Activated T-helper 17 cell treated with anti-CD3 and anti-CD28 coated beads, Interleukin-2, amount 50 U/mL, for 72 hours (primary cell): ENCODE results near the gene CENPP. TPM values are rescaled to one million over a fixed set of nuclear protein-coding genes. Genes with fewer than 3 reads are reported as not detected.

Experiments used
- ATAC-seq: fragments of 150-1000 bp; cut with Tn5 transposase; replicated peaks from 2 replicates; pipeline ENCODE4 v1.10.0; 2021; ENCODE audit warnings: mild to moderate bottlenecking, moderate library complexity
- H3K27ac Mint-ChIP-seq: one replicate; pipeline ENCODE4 v1.8.0; 2022; ENCODE audit warnings: mixed read lengths
- H3K27me3 Mint-ChIP-seq: one replicate; pipeline ENCODE4 v1.8.0; 2022; ENCODE audit warnings: mixed read lengths
- H3K36me3 Mint-ChIP-seq: one replicate; pipeline ENCODE4 v1.8.0; 2022; ENCODE audit warnings: low read depth, mild to moderate bottlenecking, mixed read lengths
- H3K4me1 Mint-ChIP-seq: one replicate; pipeline ENCODE4 v1.8.0; 2022; ENCODE audit warnings: mixed read lengths
- H3K4me3 Mint-ChIP-seq: one replicate; pipeline ENCODE4 v1.8.0; 2022; ENCODE audit warnings: mild to moderate bottlenecking, mixed read lengths
- H3K9me3 Mint-ChIP-seq: one replicate; pipeline ENCODE4 v1.8.0; 2022; ENCODE audit warnings: mixed read lengths
- total RNA-seq, 2 donors: library from RNA; stranded (reverse); gene quantifications; one replicate each; pipeline ENCODE4 v1.2.3, GENCODE V29; 2022

Gene CENPP
- total RNA-seq, 2 donors from 2014 or later, result 19.3 to 31.5 TPM

DNA sequence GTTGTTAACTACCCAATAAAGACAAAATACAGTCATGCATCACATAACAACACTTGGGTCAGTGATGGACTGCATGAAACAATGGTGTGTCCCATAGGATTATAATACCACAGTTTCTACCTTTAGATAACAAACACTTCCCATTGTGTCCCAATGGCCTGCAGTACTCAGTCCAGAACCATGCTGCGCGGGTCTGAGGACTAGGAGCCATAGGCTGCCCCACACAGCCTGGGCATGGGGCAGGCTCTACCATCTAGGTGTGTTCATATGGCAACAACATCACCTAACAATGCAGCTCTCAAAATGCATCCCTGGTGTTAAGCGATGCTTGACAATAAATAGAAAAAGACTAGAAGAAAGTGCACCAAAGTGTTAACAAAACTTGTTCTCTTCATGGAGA, 337.4 kb downstream of the CENPP start:
- peaks cover 35% of the 10 kb centered on the region for H3K36me3 Mint-ChIP-seq
- ATAC-seq, result no peak
- H3K27me3 Mint-ChIP-seq, result no peaks in the 10 kb centered on the region
- no peaks in the 10 kb centered on the region for H3K9me3 Mint-ChIP-seq
- H3K4me3 Mint-ChIP-seq, result no peak overlapping the region
- H3K4me1 Mint-ChIP-seq, result peaks cover 28% of the 10 kb centered on the region
- no peak overlapping the region for H3K27ac Mint-ChIP-seq

- peak overlapping the region; percentile 61 for H3K27ac Mint-ChIP-seq
- H3K4me3 Mint-ChIP-seq, result no peak overlapping the region
- ATAC-seq, result no peak
Measured at GRCh38 chr9:92663951-92664350, 338.2 kb downstream of the CENPP start.

GRCh38 chr9:92664394-92665152, 338.8 kb downstream of the CENPP start:
- H3K27me3 Mint-ChIP-seq, result no peaks in the 10 kb centered on the region
- H3K36me3 Mint-ChIP-seq, result peaks cover 28% of the 10 kb centered on the region
- H3K9me3 Mint-ChIP-seq, result no peaks in the 10 kb centered on the region
- H3K4me1 Mint-ChIP-seq, result peaks cover 38% of the 10 kb centered on the region
- H3K4me3 Mint-ChIP-seq, result peak overlapping the region; percentile 37
- ATAC-seq, result peak; percentile 39
- peak overlapping the region; percentile 55 for H3K27ac Mint-ChIP-seq

More at GRCh38 chr9:92663951-92664350, 338.2 kb downstream of the CENPP start:
- peaks cover 35% of the 10 kb centered on the region for H3K4me1 Mint-ChIP-seq
- H3K27me3 Mint-ChIP-seq, result no peaks in the 10 kb centered on the region
- H3K36me3 Mint-ChIP-seq, result peaks cover 28% of the 10 kb centered on the region
- H3K9me3 Mint-ChIP-seq, result no peaks in the 10 kb centered on the region

- Mint-ChIP-seq H3K27ac (peak overlapping the region; percentile 39), H3K4me1 (peaks cover 38% of the 10 kb centered on the region), H3K36me3 (peaks cover 28% of the 10 kb centered on the region), H3K9me3 (no peaks in the 10 kb centered on the region), H3K27me3 (no peaks in the 10 kb centered on the region), H3K4me3 (no peak overlapping the region)
- no peak for ATAC-seq
Measured at GRCh38 chr9:92665836-92666235, 340.1 kb downstream of the CENPP start.

DNA sequence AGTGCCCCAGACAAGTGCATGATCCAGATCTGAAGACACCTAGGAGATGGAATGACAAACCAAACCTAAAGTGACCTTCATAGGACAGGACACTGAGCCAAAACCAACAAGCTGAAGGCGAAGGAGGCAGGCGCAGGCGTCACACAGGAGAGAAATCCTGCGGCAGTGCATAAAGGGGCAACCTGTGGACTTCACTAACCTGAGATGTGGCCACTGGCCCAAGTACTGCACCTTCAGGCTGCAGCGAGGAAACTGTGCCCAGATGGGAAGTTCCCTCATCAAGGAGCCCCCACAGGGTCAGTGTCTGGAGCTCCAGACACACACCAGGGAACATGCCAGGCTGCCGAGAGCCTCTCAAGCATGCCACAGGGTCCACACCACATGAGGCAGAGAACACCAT, 340.5 kb downstream of the CENPP start:
- no peak for ATAC-seq
- H3K9me3 Mint-ChIP-seq, result no peaks in the 10 kb centered on the region
- H3K4me1 Mint-ChIP-seq, result peaks cover 38% of the 10 kb centered on the region
- H3K4me3 Mint-ChIP-seq, result no peak overlapping the region
- peaks cover 28% of the 10 kb centered on the region for H3K36me3 Mint-ChIP-seq
- peak overlapping the region; percentile 39 for H3K27ac Mint-ChIP-seq
- H3K27me3 Mint-ChIP-seq, result no peaks in the 10 kb centered on the region

- H3K4me3 Mint-ChIP-seq, result peak overlapping the region; percentile 90
- no peak for ATAC-seq
- H3K9me3 Mint-ChIP-seq, result no peaks in the 10 kb centered on the region
- H3K27ac Mint-ChIP-seq, result peak overlapping the region; percentile 32
- H3K36me3 Mint-ChIP-seq, result peaks cover 25% of the 10 kb centered on the region
- H3K27me3 Mint-ChIP-seq, result no peaks in the 10 kb centered on the region
- H3K4me1 Mint-ChIP-seq, result peaks cover 32% of the 10 kb centered on the region
Measured at GRCh38 chr9:92666912-92667532, 341.3 kb downstream of the CENPP start.

DNA sequence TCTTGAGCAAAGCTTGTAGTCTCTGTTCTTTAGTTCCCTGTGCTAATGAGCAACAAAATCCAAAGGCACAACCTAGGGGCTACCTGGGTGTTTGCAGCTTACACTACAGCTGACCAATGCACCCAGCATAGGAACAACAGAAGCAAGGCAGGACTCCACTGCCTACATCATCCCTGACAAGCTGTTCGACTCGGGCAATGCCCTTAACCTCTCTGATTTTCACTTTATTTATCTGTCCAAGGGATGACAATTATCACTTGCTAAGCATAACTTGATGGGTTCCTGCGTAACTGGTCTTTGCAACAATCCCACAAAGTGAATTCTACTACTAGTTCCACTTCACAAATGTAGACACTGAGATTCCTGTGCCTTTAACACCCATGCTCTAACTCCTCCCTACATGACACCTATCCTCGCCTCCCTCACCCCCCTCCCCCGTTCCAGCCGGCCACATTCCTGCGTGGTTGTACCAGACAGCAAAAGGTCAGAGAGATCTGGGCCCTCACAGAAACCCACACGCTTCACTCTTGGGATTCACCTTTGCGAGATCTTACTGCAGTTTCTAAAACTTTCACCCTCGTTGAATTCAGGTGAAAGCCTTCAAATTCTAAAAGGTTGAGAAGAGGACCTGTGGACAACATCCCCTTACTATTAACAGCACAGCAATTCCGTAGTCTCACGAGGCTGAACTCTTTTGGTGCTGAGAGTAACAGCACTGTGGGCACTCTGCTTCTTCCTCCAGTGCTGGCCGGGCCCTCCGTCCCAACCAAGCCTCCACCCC, 343.2 kb downstream of the CENPP start:
- peak overlapping the region; percentile 75 for H3K27ac Mint-ChIP-seq
- peaks cover 25% of the 10 kb centered on the region for H3K36me3 Mint-ChIP-seq
- peaks cover 32% of the 10 kb centered on the region for H3K4me1 Mint-ChIP-seq
- no peaks in the 10 kb centered on the region for H3K27me3 Mint-ChIP-seq
- no peaks in the 10 kb centered on the region for H3K9me3 Mint-ChIP-seq
- H3K4me3 Mint-ChIP-seq, result peak overlapping the region; percentile 90
- ATAC-seq, result no peak

DNA sequence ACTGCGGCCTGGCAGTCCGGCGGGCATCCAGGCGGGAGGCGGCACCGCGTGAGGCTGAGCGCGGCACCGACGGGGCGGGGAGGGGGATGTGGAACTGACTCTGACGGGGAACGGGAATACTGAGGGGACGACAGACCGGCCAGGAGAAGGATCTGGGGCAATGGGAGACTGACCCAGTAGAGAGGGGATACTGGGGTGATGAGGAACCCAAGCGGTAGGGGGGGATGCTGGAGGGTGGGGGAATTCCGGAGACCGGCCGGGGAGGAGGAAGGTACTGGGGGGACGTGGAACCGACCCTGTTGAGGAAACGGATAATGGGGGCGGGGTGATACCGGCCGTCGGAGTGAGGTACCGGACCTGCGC, 343.8 kb downstream of the CENPP start:
- peak overlapping the region; percentile 90 for H3K4me3 Mint-ChIP-seq
- ATAC-seq, result peak; percentile 15
- H3K27ac Mint-ChIP-seq, result peak overlapping the region; percentile 75
- H3K4me1 Mint-ChIP-seq, result peaks cover 28% of the 10 kb centered on the region
- peaks cover 25% of the 10 kb centered on the region for H3K36me3 Mint-ChIP-seq
- H3K9me3 Mint-ChIP-seq, result no peaks in the 10 kb centered on the region
- no peaks in the 10 kb centered on the region for H3K27me3 Mint-ChIP-seq

Other genes with a start within 250 kb of the CENPP start
- gene SPTLC1, start 210.5 kb upstream of the CENPP start, total RNA-seq, result 10 to 100 TPM; 45.6 to 66.9 TPM
- gene IARS1, start 32.3 kb upstream of the CENPP start, total RNA-seq, result 100 to 1,000 TPM; 130 to 206 TPM
- 10 to 100 TPM; 62.3 to 62.7 TPM for gene NOL8, start 603 bp upstream of the CENPP start, total RNA-seq
- gene OGN, start 78.6 kb downstream of the CENPP start, total RNA-seq, result under 1 TPM in 1 of 2 donors, not detected in 1; 0.30 TPM
- not detected for gene OMD, start 98.5 kb downstream of the CENPP start, total RNA-seq
- gene ASPN, start 156.6 kb downstream of the CENPP start, total RNA-seq, result not detected
- not detected for gene ECM2, start 210.0 kb downstream of the CENPP start, total RNA-seq